Colonic mucosa (tissue), 4 donors: ENCODE results near the gene AAK1. TPM values are rescaled to one million over a fixed set of nuclear protein-coding genes. Genes with fewer than 3 reads are reported as not detected.

Experiments
- DNase-seq: peaks from one replicate; pipeline ENCODE4 v3.0.0-alpha.2; 2020
- H3K27ac ChIP-seq: fragments of 200-600 bp; one replicate; pipeline ENCODE4 v1.8.0; 2021
- H3K27me3 ChIP-seq: fragments of 200-600 bp; one replicate; pipeline ENCODE4 v1.8.0; 2021
- H3K36me3 ChIP-seq: fragments of 200-600 bp; one replicate; pipeline ENCODE4 v1.8.0; 2021
- H3K4me1 ChIP-seq: fragments of 200-600 bp; one replicate; pipeline ENCODE4 v1.8.0; 2021; ENCODE audit warnings: mild to moderate bottlenecking
- H3K4me3 ChIP-seq: fragments of 200-600 bp; one replicate; pipeline ENCODE4 v1.8.0; 2021
- H3K9ac ChIP-seq, 2 donors: one replicate each; pipeline ENCODE4 v1.7.0; 2013; ENCODE audit warnings: control low read depth in 2 of 2, low read depth in 2 of 2, low read length in 2 of 2
- H3K9me3 ChIP-seq: fragments of 200-600 bp; one replicate; pipeline ENCODE4 v1.8.0; 2021
- intact Hi-C: fragments of 100-400 bp; cut with DNase I; formaldehyde crosslinking; loops from one replicate; pipeline ENCODE4 v1.14.1; 2022
- total RNA-seq, 2 donors: library from RNA; stranded (reverse); fragmentation: NEBNext Ultra II Directional in 1 of 2; extraction: Animal tissue kit (Norgen Biotek cat#: 25700) in 1 of 2; gene quantifications; one replicate each; pipeline ENCODE4 v1.2.1, GENCODE V29; 2021
- TF ChIP-seq, protein P1 (sequence below): fragments of 200-600 bp; IDR thresholded peaks from one replicate; pipeline ENCODE4 v1.8.0; 2022; ENCODE audit warnings: antibody characterized with exemption, mild to moderate bottlenecking
- donor health status: healthy.
- donor health status: DM: no; HTN: no; CAD: no.
- donor health status: DM: no; HTN: no; CAD: no.

AAK1 gene
- total RNA-seq, 2 donors from 2014 or later, result 33.5 to 41.7 TPM

DNA sequence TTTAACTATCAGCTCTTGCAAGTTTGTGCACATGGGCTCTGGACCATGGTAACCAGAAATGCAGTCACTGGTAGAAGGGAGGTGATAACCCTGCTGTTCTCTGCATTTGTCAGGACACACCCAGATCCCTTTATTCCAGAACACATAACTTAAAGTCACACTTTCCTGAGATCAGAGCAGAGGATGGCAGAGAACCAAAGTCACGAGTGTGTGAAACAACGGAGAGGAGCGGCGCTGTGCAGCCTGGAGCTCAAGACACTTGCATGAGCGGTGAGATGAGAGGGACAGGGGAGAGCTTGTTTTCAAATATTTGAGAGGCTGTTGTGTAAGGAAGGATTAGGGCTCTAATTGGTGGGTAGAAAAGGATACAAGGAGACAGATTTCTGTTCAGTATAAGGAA, 43.3 kb upstream of the AAK1 start:
- no peak for DNase-seq
- H3K4me3 ChIP-seq, result no peak overlapping the region
- no peaks in the 10 kb centered on the region for H3K27me3 ChIP-seq
- H3K36me3 ChIP-seq, result no peaks in the 10 kb centered on the region
- H3K27ac ChIP-seq, result no peak overlapping the region
- intact Hi-C loops, result no loop called here
- H3K9ac ChIP-seq, result no peak overlapping the region
- H3K9me3 ChIP-seq, result no peaks in the 10 kb centered on the region
- no peaks in the 10 kb centered on the region for H3K4me1 ChIP-seq
- TF ChIP-seq, protein P1, sequence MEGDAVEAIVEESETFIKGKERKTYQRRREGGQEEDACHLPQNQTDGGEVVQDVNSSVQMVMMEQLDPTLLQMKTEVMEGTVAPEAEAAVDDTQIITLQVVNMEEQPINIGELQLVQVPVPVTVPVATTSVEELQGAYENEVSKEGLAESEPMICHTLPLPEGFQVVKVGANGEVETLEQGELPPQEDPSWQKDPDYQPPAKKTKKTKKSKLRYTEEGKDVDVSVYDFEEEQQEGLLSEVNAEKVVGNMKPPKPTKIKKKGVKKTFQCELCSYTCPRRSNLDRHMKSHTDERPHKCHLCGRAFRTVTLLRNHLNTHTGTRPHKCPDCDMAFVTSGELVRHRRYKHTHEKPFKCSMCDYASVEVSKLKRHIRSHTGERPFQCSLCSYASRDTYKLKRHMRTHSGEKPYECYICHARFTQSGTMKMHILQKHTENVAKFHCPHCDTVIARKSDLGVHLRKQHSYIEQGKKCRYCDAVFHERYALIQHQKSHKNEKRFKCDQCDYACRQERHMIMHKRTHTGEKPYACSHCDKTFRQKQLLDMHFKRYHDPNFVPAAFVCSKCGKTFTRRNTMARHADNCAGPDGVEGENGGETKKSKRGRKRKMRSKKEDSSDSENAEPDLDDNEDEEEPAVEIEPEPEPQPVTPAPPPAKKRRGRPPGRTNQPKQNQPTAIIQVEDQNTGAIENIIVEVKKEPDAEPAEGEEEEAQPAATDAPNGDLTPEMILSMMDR, result no peak

DNA sequence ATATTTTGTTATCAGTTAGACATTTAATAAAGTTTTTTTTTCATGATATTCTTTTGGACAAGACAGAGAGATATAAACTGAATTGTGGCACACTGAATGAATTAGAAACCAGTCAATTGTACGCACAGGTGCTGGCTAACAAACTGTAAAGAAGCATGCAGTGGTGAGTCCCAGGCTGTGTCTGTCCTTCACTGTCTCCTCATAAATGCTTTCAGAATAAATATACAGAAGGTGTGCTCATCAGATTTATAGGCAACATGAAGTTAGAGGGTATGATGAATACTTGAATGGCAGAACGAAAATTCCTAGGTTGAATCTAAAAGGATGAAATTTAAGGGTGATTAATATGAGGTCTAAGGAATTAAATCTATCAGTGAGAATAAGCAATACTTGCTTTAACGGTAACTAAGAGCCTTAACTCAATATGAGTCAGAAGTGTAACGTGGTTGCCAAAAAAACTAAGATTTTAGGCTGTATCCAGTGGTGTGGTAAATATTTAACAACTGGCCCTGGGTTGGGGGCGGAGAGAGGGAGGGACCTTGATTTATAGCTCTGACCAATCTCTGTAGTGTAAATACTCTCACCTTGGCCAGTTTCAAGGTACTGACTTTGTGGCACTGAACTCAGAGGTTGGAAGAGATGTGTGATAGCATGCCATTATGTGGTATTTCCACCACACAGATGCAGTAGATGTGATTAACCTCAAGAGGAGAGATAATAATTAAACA, 41.9 kb upstream of the AAK1 start:
- Histone ChIP-seq H3K36me3 (no peaks in the 10 kb centered on the region), H3K4me3 (no peak overlapping the region), H3K9ac (no peak overlapping the region), H3K9me3 (no peaks in the 10 kb centered on the region), H3K27ac (no peak overlapping the region), H3K27me3 (no peaks in the 10 kb centered on the region), H3K4me1 (no peaks in the 10 kb centered on the region)
- intact Hi-C loops, result no loop called here
- TF ChIP-seq, protein P1, result no peak
- peak; percentile 33 for DNase-seq

DNA sequence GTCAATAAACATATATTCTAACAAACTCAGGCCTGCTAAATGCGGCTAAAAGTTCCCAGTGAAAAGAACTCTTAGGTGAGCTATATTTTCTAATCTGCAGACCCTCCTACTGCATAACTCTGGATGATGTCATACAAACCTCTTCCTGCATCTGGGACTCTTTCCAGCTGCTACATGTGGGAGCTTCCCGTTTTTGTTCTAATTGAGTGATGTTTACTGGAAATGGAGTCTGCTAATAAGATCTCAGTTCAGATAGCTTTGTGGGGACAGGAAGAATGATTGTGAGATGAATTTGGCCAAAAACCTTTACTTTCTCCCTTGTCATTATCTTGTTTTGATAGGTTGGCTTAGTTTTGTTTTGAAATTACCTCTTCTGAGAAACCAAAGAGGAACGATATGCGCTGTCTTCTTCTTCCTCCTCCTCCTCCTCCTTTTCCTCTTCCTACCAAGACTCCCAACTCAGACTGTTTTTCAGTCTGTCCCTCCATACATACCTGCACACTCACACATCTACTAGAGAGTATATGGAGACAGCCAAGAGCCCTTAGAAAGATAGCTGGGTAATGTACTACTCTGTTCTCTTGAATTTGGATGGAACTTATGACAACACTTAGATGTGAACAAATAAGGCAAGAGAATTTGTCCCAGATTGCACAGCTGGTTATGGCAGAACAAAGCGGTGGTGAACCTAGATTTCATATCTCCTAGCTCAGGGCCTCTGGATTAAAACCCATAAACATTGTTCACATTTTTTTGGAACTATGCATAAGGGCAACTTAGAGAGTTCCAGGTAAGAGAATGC, 39.8 kb upstream of the AAK1 start:
- Histone ChIP-seq H3K9me3 (no peaks in the 10 kb centered on the region), H3K36me3 (no peaks in the 10 kb centered on the region), H3K9ac (no peak overlapping the region), H3K27ac (no peak overlapping the region), H3K4me1 (no peaks in the 10 kb centered on the region), H3K27me3 (no peaks in the 10 kb centered on the region), H3K4me3 (no peak overlapping the region)
- intact Hi-C loops, result no loop called here
- TF ChIP-seq, protein P1, result no peak
- no peak for DNase-seq

DNA sequence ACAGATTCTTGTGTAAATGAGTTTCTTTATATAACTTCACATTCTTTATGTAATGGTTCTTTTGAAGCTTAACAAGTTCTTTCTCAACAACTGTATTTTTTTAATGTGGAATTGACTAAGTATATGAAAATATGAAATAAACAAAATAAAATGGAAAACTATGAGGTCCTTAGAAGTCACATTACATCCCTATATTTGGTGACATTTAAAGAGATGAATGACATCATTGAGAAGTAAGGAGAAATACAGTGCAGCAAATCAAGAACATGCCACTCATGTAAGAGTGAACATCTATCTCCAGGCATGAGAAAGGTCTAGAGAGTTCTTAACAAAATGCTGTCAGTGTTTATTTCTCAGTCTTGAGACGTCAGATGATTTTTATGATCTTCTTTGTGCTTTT, 39.0 kb upstream of the AAK1 start:
- H3K9ac ChIP-seq, result no peak overlapping the region
- H3K36me3 ChIP-seq, result no peaks in the 10 kb centered on the region
- no peak overlapping the region for H3K4me3 ChIP-seq
- no peak overlapping the region for H3K27ac ChIP-seq
- DNase-seq, result no peak
- H3K9me3 ChIP-seq, result no peaks in the 10 kb centered on the region
- H3K27me3 ChIP-seq, result no peaks in the 10 kb centered on the region
- no peaks in the 10 kb centered on the region for H3K4me1 ChIP-seq
- TF ChIP-seq, protein P1, result no peak
- intact Hi-C loops, result no loop called here

DNA sequence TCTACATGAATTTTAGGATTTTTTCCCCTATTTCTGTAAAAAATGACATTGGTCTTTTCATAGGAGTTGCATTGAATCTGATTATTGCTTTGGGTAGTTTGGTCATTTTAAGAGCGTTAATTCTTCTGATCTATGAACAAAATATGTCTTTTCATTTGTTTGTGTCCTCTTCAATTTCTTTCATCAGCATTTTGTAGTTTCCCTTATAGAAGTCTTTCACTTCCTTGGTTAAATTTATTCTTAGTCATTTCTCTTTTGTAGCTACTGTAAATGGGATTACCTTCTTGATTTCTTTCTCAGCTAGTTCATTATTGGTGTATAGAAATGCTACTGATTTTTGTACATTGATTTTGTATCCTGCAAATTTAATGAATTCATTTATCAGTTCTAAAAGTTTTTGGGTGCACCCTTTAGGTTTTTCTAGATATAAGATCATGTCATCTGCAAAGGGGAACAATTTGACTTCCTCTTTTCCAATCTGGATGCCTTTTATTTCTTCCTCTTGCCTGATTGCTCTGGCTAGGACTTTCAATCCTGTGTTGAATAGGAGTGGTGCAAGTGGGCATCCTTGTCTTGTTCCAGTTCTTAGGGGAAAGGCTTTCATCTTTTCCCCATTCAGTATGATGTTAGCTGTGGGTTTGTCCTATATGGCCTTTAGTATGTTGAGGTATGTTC, 36.6 kb upstream of the AAK1 start:
- Histone ChIP-seq H3K9me3 (no peaks in the 10 kb centered on the region), H3K4me3 (no peak overlapping the region), H3K27ac (no peak overlapping the region), H3K4me1 (no peaks in the 10 kb centered on the region), H3K36me3 (no peaks in the 10 kb centered on the region), H3K9ac (no peak overlapping the region), H3K27me3 (no peaks in the 10 kb centered on the region)
- DNase-seq, result no peak
- intact Hi-C loops, result no loop called here
- TF ChIP-seq, protein P1, result no peak
